T follicular helper cell (primary cell): ENCODE data around the gene SLC6A7.

Source experiments
- DNase-seq: peaks from one replicate; pipeline ENCODE4 v3.0.0-alpha.2; 2020; ENCODE audit warnings: low read depth

SLC6A7 gene

DNA sequence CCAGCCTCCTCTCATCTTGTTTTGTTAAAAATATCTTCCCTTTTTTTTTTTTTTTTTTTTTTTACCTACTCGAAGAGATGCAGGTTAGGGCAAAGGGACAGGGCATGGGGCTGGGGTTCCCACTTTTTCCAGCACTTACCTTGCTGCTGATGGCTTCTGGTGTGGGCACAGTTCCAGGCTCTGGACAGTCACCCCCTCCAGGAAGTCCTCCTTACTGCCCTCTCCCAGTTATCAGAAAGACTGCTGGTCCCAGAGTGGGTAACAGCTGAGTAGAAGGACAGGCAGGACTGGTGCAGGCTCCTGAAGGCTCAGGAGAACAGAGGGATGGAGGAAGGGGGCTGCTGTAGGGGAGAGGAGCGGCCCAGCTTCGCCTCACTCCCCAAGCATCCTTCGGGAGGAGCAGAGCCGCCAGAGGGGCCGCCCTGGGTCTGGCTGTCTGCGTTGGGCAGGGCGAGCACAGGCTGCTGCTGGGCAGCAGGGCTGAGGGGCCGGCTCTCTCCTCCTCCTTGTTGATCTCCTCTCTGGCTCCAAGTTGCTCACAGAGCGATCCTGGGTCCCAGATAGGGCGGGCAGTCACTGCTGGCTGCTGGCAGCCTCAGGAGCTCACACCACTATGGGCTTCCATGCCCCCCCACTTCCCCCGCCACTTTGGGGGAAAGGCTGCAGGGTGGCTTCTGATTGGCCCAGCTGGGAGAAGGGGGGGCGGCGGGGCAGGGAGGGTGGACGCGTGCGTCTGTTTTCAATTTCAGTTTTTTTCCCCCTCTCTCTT is 34.4 kb upstream of the SLC6A7 start, which contains the start of gene PDGFRB:
Gene PDGFRB, minus strand, starts transcription at position 588 of the 769 bp plus-strand sequence. CDS start 18,798 bp downstream, outside the sequence.
- DNase-seq = no peak

DNA sequence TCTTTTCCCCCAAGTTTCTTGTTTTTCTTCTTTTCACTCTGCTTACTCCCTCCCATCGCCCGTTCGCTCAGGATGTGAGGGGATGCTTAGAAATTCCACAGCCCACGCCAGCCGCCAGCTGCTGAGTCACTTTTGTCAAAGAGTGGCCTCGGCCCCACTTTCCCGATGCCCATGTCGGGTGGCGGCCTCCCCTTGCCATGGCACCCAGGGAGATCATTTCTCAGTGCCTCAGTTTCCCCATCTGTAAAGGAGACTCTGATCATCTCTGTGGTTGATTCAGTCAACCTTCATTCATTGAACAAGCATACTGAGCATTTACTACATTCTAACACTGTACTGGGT is 33.9 kb upstream of the SLC6A7 start:
- DNase-seq = no peak

DNA sequence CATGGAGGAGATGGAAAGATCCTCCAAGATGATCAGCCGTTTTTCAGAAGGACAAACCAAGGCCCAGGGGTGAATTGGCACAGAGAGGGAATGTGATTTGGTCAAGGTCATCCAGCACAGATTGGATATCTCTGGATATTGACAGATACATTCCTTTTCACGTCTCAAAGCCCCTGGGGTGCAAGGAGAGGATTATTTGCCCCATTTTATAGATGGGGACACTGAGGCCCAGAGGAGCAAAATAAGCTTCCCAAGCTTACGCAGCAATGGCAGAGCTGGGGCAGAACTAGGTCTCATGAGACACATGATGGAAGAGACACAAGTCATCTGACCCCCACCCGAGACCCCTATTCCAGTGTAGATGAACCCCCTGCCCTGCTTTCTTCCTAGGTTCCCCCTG is 33.3 kb upstream of the SLC6A7 start:
- DNase-seq = no peak

DNA sequence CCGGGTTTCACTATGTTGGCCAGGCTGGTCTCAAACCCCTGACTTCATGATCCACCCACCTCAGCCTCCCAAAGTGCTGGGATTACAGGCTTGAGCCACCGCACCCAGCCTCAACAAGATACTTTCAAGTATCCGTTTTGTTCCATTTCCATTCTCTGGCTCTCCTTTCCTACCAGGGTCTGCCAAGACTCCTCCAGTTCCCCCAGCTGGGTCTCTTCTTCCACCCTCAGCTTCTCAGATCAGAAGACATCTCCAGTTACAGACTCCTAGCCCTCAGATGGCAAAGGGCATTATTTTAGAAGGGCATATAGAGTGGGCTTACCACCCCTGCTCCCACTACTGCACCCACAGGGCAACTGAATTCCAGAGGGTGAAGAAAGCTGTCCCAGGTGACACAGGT is 32.7 kb upstream of the SLC6A7 start:
- no peak for DNase-seq

DNA sequence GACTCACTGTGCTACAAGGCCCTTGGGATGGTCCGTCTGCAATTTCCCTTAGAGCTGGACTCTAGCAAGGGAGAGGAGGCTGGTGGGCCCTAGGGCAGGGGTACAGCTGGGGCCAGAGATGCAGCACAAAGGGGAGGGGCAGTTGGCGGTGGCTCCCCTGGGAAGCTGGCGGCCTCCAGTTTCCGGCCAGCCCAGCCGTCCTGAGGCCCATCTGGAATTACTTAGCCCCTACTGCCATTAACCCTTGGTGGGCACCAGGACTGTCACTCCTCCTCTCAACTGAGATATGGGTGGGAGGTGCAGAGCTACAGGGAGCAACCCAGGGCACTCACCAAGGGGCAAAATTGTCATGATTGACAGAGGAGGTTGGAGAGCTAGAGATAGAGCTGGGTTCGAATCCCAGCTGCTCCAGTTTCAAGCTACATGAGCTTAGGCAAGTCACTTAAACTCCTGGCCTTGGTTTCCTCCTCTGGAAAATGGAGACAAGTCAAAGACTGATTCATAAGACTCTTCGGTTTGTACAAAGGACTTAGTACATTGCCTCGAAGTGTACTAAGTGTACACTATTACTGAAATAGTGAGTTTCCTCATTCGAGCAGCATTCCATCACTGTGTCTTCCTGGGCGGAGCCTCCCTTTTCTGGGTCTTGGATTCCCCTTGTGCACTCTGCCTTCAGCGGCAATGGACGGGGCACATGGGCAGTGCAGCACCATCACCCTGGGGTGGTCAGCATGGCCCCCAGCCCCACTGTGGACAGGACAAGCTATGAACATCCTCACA is 31.5 kb upstream of the SLC6A7 start:
- no peak for DNase-seq

DNA sequence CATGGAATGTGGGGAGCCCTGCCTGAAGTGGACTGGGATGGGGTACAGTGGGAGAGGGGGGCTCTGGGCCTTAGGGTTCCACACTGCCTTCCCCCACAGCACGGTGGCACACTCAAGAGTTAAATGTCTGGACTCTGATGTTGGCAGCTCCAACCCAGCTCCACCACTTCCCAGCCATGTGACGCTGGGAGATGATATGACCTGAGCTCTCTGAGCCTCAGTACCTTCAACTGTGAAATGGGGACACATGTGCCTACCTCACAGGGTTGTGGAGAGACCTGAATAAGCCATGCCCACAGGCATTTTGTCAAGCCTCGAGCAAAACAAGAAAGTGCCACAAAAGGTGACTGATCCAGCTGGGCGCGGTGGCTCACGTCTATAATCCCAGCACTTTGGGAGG is 30.8 kb upstream of the SLC6A7 start:
- no peak for DNase-seq

DNA sequence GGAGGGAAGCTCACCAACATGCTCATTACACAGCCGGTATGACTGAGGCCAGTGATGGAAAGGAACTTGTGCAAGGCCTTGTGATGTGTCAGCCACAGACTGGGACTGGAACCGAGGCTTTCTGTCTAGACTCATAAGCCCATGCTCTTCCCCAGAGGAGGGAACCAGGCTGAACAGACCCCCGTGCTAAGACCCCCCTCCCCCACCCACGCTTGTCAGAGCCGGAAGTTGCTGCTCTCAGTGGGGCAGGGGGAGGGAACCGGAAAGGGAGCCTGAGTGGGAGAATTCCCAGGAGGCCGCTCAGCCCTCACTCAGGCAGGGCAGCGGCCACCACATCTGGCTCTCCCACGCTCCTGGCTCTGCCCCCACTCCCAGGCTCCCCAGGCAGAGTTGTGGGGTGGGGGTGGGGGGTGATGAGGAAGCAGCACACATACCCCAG is 30.1 kb upstream of the SLC6A7 start:
- DNase-seq = no peak

DNA sequence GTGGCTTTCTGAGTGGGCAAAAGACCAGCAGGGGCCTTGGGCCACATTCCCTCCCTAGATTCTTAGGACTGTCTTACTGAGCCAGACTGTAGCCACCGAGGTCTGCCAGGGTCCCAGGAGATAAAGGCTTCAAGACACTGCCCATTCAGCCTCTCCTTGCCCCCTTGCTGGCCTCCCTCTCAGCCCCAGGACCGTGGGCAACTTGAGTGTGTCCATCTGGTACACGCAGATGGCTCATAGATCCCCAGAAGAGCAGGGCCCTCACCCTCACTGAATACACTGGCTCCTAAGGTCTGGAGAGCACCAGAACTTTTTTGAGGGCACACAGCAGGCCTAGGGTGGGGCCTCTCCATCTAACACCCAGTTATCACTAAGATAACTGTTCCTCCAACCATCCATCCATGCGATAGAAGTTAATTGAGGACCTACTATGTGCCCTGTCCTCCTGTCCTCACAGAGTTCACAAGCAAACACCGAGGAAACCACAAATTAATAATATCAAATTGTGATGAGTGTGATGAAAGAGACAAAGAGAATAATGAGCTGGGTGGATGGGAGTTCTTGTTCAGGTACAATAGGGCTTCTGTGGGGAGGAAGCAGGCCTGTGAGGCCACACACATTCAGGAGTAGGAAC is 29.3 kb upstream of the SLC6A7 start:
- DNase-seq = no peak

DNA sequence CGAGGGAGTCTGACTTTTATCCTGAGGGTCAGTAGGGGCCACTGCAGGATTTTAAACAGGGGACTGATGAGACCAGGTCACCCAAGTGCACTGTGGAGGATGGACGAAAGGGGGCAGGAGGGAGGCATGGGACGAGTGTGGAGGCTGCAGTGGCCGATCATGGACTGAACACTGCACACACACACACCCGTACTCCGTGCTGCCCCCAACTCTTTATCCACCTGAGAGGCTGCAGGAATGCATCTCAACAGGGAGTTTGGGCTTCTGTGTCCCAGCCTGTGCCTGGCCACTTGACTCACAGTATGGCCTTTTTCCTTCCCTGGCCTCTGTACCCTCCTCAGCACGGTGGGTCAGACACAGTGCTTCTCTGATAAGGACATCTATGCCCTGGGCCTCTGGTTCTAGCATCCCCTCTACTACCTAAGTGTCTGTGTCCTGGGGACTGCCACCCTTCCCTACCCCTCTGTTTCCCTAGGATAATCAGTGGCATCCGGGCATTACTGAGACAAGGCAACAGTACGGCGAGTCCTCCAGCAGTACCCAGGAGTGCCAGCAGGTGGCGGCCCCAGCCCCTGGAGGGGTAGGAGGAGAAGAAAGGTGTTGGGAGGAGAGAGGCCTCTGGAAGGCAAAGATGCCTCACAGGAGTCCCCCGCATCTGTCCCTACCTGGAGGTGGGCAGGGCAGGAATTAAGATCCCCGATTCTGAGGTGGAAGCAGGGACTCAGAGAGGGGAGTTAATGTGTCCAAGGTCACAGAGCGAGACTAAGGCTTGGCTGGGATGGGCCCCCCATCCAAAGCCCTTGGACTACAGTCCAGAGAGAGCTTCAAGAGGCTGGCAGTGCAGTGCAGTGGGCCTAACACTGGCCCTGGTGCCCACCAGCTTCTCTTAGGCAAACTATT is 28.4 kb upstream of the SLC6A7 start:
- DNase-seq = peak; percentile 48

DNA sequence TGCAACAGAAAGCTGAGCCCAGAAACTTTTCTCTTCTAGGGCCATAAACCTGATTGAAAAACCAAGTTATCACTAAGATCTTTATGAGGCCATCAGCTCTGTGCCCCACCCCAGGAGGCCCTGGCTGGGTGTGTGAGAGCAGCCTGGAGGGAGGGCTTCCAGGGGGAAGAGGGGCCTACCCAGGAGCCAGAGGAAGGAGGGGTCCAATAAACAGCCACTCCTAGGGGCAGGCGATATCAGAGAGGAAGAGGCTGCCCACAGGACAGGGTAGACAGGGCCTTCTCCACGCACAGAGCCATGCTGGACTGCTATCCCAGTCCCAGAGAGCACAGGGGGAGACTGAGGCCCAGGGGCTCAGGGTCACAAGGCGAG is 27.7 kb upstream of the SLC6A7 start:
- no peak for DNase-seq

DNA sequence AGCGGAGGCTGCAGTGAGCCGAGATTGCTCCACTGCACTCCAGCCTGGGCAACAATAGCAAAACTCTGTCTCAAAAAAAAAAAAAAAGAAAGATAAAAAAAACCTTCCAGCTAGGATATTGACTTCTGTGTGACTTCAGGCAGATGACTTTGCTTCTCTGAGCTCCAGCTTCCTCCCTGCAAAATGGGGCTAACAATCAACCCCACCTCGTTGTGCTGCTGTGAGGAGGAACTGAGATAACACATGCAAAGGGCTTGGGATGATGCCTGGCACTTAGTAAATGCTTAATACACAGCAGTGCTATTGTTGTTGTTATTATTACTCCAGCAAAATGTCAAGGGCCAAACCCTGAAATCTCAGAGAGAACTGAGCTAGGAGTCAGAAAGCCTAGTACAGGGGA is 26.8 kb upstream of the SLC6A7 start:
- no peak for DNase-seq

DNA sequence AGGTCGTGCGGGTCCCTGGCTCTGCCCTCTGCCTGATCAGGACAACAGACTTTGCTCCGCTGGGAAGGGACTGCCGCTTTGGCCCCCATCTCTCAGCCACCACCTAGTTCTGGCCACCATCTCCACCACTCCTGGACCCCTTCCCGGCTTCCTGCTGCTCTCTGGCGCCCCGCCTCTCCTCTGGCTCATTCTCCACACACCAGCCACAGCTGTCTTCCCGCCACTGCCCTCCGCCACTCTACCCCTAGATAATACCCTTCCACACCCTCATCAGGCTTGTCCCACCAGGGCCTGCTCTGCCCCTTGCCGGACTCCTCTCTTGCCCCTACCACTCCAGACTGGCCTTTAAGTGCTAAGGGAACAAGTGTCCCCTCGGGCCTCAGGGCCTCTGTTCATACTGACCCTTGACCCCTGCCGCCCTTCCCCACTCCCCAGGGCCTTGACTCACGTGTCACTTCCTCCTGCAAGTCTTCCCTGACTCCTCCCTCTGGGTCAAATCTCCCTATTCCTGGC is 26.3 kb upstream of the SLC6A7 start:
- DNase-seq = no peak

DNA sequence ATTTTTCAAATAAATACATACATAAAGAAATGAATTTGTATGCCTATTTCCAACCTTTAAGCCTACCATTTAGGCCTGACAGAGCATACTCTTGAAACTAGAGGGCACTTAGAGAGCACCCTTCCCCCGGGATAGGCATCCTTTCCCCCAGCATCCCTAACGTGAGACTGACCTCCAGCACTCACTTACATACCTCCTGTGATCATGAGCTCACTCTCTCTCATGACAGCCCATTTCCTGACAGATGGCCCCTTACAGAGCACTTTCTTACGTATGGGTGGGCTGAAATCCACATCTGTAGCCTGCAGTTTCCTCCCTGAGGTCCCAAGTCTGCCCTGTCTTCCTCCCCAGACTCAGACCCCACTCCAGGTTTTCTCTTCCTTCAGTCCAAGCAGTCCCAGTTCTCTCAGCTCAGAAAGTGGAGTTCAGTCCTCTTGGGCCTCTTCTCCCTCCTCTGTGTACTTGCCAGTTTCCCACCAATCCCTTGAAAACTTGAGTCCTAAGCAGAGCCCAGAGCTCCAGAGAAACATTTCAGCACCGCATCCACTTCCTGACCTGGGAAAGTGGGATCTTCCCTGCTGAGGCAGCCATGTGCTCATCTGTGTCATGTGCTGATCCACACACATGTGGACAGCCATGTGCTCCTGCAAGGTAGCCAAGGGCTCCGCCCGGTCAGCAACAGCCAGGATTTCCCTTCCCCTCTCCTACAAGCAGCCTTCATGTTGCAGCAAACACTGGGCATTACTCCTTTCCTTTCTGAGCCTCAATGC is 25.5 kb upstream of the SLC6A7 start:
- DNase-seq = no peak

DNA sequence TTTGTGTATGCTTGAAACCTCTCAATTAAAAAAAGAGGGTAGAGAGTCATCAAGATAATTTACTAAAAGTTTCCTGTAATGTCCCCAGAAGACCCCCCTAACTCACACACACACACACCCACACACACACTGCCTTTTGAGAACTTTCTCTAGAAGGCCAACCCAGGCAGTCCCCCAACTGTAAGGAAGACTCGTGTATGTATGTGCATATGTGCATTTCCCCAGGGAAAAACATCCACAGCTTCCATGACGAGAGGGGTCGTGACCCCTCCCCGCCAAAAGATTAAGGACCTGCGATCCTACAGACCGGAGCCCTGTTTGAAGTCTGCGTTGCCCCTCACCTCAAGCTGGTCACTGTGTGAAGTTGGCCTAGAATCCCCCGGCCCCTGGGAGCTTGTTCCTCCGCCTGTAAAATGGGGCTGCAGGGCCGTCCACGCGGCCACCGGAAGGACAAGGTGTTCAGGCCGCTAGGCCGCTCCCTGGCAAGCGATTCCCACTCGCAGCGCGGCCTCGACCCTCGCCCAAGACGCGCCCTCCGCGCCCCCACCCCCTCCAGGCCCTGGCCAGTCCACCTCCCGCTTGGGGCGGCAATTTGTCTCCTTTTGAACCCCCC is 23.7 kb upstream of the SLC6A7 start:
- no peak for DNase-seq

DNA sequence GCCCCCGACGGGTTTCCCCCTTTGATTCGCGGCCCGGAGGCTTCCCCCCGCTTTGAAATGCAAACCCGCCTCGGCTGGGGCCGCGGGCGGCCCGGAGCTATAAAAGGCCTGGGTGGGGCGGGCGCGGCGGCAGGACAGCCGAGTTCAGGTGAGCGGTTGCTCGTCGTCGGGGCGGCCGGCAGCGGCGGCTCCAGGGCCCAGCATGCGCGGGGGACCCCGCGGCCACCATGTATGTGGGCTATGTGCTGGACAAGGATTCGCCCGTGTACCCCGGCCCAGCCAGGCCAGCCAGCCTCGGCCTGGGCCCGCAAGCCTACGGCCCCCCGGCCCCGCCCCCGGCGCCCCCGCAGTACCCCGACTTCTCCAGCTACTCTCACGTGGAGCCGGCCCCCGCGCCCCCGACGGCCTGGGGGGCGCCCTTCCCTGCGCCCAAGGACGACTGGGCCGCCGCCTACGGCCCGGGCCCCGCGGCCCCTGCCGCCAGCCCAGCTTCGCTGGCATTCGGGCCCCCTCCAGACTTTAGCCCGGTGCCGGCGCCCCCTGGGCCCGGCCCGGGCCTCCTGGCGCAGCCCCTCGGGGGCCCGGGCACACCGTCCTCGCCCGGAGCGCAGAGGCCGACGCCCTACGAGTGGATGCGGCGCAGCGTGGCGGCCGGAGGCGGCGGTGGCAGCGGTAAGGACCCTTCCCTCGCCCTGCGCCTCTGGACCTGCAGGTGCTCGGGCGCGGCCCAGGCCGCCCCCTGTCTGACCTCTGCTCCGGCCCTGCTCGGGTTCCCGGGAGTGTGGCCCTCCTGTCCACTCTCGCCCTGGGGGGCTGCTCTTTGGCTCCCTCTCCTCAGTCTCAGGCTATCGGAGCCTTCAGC is 23.0 kb upstream of the SLC6A7 start, which contains the start of gene CDX1:
Gene CDX1, plus strand, starts transcription at position 129 of the 862 bp plus-strand sequence. Its CDS starts 99 bp downstream, at position 228.
- no peak for DNase-seq

DNA sequence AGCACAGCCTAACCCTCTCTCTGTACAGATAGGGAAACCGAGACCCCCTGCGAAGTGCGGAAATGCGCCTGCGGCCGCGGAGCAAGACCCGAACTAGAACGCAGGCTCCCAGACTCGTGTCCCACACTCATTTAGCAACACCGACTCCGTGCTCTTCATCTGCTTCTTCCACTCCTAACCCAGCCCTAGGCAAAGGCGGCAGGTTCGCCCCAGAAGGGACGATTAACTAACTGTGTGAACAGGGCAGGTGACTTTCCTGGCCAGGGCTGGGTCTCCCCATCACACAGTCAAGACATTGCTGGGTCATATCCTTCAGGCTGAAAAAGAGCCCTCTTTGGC is 22.4 kb upstream of the SLC6A7 start:
- no peak for DNase-seq

DNA sequence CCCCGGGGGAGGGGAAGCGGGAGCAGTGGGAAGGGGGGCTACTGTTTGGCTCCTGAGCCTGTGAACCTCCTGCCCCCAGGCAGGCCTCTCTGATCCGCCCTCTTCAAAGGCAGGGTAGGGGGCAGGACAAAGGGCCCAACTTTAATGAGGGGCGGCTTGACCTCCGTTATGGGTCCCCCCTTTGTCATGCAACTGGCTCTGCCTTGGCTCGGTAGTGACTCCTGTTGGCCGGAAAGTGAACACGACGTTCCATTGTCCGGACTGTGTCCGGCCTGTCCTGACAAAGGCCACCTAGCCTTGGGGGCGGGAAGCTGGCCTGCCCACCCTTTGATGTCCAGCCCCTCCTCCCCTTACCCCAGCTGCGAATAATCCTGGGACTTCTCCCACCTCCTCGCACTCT is 22.0 kb upstream of the SLC6A7 start:
- no peak for DNase-seq

DNA sequence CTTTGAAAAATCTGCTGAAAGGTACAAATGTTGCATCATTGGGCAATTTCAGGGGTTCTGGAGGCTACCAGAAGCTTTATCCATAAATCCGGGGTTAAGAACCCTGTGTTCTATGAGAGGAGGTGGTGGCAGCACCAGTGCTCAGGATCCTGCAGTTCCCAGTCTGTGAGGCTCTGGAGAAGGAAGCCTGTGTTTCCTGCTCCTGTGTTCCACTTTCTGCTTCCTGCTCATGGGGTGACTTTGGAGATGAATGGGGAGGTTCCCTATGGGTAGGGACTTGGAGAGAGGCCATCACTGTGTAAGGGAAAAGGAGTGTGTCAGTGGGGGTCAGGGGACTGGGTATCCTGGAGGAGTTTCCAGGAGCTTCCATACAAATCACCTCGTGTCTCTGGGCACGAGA is 21.0 kb upstream of the SLC6A7 start:
- no peak for DNase-seq

DNA sequence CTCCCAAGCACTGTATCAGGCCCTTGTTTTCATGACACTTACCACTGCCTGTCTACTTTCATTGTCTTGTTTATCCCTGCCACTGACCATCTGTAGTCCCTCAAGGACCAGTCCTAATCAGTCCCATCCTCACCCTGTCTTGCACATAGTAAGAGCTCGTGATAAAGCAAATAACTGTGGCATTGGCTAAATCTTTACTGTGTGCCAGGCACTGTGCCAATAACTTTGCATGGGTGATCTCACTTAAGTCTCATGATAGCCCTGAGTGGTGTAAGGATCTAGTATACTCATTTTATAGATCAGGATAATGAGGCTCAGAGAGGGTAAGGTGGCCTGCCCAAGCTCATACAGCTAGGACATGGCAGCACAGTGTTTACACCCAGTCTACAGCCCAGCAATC is 17.7 kb upstream of the SLC6A7 start:
- no peak for DNase-seq

DNA sequence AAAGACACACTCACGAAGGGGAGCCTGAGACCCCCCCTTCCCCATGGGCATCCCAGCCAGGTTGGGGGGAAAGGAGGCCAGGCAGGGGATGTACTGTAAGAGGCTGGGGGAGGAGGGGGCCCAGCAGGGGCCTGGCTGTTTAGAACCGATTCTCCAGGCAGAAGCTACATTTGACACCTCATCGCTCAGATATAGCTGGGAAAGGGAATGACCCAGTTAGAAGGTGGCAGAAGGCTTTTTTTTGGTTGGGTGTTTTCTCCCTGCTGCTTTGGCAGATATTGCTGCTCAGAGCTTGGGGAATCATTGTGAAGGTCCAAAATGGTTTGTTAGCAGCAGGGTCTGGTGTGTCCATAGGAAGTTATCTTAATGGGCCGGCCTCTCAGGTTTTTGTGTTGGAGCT is 17.3 kb upstream of the SLC6A7 start:
- DNase-seq = no peak
